Subcutaneous adipose tissue (tissue), 4 donors: ENCODE results near the gene HS1BP3. TPM values are rescaled to one million over a fixed set of nuclear protein-coding genes. Genes with fewer than 3 reads are reported as not detected.

Experiments used
- total RNA-seq, 4 donors: library from RNA; depleted of rRNA; stranded (reverse); fragments of >200 nt; gene quantifications; one replicate each; pipeline ENCODE4 v1.1.0, GENCODE V29; 2016
- TF ChIP-seq, protein P1 (sequence below): fragments of 450-650 bp; IDR thresholded peaks from one replicate; pipeline ENCODE4 v1.5.1; 2016; ENCODE audit warnings: low read depth, mild to moderate bottlenecking, control low read depth, antibody characterized with exemption, moderate library complexity

The HS1BP3 gene
- total RNA-seq, 4 donors from 2014 or later = 12.6 to 37.6 (median 34.7) TPM

DNA sequence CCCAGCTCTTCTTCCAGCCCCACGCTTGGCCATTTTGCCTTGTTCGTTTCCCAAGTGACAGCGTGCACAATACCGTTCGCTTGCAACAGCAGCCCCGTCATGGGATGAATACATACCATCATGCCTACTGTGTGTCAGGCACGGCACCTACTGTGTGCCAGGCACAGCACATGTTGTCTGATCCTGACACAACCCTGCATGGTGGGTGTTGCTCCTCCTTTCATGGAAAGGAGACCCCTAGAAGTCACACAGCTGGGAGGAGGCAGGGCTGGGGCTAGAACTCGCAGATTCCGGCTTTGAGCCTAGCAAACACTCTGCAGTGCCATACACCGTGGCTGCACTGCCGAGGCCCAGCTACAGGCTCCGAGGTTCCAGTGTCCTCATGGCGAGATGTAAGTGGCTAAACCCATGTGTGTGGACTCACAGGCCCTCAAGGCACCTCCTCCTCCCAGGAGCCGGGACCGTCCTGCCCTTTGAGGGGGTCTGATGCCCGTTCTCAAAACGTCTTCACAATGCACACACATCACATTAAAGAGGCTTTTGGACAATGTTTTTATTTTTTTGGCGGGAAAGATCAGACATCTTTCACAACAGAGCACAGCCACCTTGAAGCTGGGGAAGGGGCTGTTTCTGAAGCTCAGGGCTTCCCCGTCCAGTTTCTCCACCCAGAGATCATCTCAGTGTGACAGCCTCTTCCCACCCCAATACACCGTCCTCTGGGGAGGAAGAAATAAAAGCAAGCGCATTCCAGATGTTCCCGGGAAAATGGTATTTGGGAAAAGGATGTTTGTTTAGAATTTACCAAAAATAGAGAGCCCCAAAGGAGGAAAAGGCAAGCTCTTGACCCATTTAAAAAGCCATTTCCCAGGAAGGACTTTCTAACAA is 64.9 kb downstream of the HS1BP3 start:
- TF ChIP-seq, protein P1, sequence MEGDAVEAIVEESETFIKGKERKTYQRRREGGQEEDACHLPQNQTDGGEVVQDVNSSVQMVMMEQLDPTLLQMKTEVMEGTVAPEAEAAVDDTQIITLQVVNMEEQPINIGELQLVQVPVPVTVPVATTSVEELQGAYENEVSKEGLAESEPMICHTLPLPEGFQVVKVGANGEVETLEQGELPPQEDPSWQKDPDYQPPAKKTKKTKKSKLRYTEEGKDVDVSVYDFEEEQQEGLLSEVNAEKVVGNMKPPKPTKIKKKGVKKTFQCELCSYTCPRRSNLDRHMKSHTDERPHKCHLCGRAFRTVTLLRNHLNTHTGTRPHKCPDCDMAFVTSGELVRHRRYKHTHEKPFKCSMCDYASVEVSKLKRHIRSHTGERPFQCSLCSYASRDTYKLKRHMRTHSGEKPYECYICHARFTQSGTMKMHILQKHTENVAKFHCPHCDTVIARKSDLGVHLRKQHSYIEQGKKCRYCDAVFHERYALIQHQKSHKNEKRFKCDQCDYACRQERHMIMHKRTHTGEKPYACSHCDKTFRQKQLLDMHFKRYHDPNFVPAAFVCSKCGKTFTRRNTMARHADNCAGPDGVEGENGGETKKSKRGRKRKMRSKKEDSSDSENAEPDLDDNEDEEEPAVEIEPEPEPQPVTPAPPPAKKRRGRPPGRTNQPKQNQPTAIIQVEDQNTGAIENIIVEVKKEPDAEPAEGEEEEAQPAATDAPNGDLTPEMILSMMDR = no peak

DNA sequence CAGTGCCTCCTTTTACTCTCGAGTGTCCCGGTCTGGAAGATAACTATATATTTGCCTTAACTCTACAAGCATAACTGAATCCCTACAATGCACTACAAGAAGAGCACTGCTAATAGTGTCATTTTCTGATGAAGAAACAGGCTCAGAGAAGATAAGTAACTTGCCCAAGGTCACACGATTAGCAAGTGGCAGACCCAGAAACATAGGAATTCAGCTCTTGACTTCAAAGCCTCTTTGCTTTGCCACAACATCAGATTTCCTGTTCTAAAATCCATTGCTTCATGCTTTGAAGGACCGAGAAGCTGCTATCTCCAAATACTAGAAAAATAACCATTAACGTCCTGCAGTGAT is 65.6 kb downstream of the HS1BP3 start:
- TF ChIP-seq, protein P1 = no peak

DNA sequence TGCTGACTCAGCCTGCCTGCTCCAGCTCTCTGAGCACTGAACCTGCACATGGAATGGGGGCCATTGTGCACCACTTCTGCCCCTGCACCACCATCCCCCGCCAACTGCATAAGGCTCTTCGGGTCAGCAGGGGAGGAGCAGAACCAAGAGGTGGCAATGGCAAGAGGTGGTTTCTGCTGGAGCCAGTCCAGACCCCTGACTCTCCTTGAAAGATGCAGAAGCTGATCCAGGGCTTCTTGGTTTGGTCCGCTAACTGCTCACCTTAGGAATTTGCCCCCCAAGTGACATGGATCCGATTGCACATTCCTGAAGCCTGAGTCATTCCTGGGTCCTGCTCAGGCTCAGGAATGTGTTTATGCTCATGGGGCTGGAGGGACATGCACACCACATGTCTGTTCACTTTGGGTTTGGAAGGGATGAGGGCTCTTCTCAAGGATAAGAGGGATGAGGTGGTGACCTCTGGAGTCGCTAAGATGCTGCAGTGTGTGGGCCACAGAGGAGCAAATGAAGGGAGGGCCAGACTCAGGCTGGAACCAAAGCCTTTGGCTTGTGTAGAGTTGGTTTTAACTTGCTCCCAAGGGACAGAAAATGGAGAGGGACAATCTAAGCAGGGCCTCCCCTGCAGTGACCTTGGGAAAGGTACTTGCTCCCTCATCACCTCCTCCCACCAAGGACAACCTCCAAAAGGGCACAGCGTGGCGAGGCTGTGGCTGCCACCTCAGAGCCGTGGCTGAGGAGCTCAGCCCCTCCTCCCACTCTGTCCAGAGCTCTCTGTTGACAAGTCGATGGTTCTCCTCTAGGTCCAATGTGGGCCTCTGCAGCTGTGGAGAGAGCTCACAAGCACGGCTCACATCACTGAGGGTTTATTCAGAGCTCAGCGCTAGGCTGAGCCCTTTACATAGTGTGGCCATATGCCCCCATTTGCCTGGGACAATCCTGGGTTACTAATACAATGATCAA is 66.2 kb downstream of the HS1BP3 start:
- TF ChIP-seq, protein P1 = no peak

- TF ChIP-seq, protein P1 = no peak
These were observed 66.9 kb downstream of the HS1BP3 start for GRCh38 chr2:20584045-20584398.

- TF ChIP-seq, protein P1 = no peak
These were observed 67.4 kb downstream of the HS1BP3 start for GRCh38 chr2:20583425-20583881.

DNA sequence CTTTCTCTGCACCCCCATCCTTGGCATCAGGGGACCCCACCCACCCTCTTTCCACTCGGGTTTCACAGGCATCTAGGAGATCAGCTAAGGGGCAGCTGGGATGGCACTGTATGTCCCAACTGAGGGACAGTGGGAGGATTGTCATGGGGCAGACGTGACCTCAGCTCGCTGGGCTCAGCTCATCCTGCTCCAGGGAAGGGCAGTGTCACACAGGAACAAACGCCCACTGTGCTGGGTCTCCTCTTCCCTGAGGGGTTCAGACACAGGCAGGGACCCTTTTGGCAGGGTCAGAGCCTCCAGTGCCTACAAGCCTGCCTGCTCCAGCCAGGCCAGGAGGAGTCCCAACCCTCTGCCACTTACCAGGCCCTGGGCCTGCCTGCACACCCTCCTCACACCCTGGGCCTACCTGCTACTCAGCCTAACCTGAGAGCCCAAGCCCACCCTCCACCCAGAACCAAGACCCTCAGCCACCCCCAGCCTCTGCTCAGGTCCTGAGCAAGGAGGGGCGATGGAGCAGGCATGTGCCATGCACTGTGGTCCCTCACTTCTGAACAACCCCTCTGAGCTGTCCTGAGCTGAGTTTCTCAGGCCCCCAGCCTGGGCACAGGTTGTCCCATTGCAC is 68.2 kb downstream of the HS1BP3 start:
- TF ChIP-seq, protein P1 = no peak
